Left ventricle myocardium inferior (tissue), 1 donor: ENCODE measurements around the gene FOXR1. TPM values are rescaled to one million over a fixed set of nuclear protein-coding genes. Genes with fewer than 3 reads are reported as not detected.

Experiments
- DNase-seq: peaks from one replicate; pipeline ENCODE4 v3.0.0-alpha.2; 2020
- H3K27ac ChIP-seq: fragments of 200-600 bp; replicated peaks from 2 replicates; pipeline ENCODE4 v1.8.0; 2021
- H3K27me3 ChIP-seq: fragments of 200-600 bp; 2 replicates; pipeline ENCODE4 v1.8.0; 2021; ENCODE audit warnings: low read depth
- H3K36me3 ChIP-seq: fragments of 200-600 bp; 2 replicates; pipeline ENCODE4 v1.8.0; 2021
- H3K4me1 ChIP-seq: fragments of 200-600 bp; 2 replicates; pipeline ENCODE4 v1.8.0; 2021
- H3K4me3 ChIP-seq: fragments of 200-600 bp; 2 replicates; pipeline ENCODE4 v1.8.0; 2021; ENCODE audit warnings: mild to moderate bottlenecking, moderate library complexity
- H3K9me3 ChIP-seq: fragments of 200-600 bp; replicated peaks from 2 replicates; pipeline ENCODE4 v1.8.0; 2021
- intact Hi-C: fragments of 100-400 bp; cut with micrococcal nuclease; formaldehyde crosslinking; loops from one replicate; pipeline ENCODE4 v1.11.0; 2022
- total RNA-seq: library from RNA; stranded (reverse); fragmentation: NEBNext Ultra II Directional; extraction: Animal tissue kit (Norgen Biotek cat#: 25700); gene quantifications from one replicate; pipeline ENCODE4 v1.2.1, GENCODE V29; 2021
- TF ChIP-seq, protein P1 (sequence below): fragments of 200-600 bp; IDR thresholded peaks from 2 replicates; pipeline ENCODE4 v1.8.0; 2021; ENCODE audit warnings: antibody characterized with exemption, mild to moderate bottlenecking, borderline replicate concordance
- donor health status: DM: no; HTN: yes; CAD: no; lungs with severe emphysema.

Gene FOXR1
- total RNA-seq, 1 donor from 2014 or later, result not detected

DNA sequence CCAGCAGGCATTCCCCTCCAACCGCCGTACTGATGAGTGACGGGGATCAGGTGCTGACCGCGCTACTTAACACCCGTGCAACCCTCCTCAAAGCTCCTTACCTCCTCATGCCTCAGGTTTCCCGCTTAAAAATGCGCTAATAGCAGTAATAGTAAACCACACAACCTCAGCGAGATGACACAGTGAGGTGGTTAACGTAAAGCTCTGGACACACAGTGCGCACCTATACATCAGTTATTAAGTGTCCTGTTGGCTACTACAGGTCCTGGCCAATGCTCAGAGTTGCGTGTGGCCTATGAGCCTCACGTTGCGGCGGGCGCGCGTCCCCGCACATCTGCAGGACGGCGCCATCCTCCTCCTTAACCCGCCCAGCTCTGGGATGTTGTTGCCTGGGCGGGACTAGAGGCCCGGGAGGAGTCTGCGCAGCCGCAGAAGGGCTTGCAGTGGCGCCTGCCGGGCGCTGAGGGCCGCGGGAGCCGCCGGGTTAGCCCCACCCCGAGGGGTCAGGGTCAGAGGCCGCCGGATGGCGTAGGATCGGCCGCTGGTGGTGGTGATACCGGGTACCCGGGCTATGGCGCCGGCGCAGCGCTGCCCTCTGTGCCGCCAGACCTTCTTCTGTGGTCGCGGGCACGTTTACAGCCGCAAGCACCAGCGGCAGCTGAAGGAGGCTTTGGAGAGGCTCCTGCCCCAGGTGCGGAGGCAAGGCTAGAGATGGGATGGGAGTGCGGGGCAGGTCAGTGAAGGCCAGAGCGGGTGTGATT, 26.2 kb downstream of the FOXR1 start, which contains the start of gene CENATAC:
Gene CENATAC, plus strand, starts transcription at position 512 of the 761 bp plus-strand sequence. Its CDS starts 60 bp downstream, at position 572.
- Histone ChIP-seq H3K4me3 (peak within 1 kb of the TSS; percentile 99), H3K36me3 (peaks cover 40% of the 10 kb centered on the region), H3K4me1 (peaks cover 36% of the 10 kb centered on the region), H3K27ac (peak within 1 kb of the TSS; percentile 90), H3K9me3 (no peaks in the 10 kb centered on the region), H3K27me3 (no peaks in the 10 kb centered on the region)
- DNase-seq, result peak; percentile 97
- TF ChIP-seq, protein P1, sequence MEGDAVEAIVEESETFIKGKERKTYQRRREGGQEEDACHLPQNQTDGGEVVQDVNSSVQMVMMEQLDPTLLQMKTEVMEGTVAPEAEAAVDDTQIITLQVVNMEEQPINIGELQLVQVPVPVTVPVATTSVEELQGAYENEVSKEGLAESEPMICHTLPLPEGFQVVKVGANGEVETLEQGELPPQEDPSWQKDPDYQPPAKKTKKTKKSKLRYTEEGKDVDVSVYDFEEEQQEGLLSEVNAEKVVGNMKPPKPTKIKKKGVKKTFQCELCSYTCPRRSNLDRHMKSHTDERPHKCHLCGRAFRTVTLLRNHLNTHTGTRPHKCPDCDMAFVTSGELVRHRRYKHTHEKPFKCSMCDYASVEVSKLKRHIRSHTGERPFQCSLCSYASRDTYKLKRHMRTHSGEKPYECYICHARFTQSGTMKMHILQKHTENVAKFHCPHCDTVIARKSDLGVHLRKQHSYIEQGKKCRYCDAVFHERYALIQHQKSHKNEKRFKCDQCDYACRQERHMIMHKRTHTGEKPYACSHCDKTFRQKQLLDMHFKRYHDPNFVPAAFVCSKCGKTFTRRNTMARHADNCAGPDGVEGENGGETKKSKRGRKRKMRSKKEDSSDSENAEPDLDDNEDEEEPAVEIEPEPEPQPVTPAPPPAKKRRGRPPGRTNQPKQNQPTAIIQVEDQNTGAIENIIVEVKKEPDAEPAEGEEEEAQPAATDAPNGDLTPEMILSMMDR, result peak; percentile 28
- intact Hi-C loops, result no loop called here

DNA sequence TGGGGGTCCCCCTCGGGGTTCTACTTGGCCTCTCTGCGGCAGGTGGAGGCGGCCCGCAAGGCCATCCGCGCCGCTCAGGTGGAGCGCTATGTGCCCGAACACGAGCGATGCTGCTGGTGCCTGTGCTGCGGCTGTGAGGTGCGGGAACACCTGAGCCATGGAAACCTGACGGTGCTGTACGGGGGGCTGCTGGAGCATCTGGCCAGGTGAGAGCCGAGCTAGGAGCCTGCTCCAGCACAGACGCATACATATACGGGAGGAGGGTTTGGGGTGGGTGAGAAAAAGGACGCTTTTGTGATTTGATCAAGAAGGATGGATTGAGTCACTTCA, 26.8 kb downstream of the FOXR1 start:
- intact Hi-C loops, result no loop called here
- Histone ChIP-seq H3K36me3 (peaks cover 45% of the 10 kb centered on the region), H3K9me3 (no peaks in the 10 kb centered on the region), H3K27ac (peak overlapping the region; percentile 90), H3K4me3 (peak overlapping the region; percentile 99), H3K27me3 (no peaks in the 10 kb centered on the region), H3K4me1 (peaks cover 36% of the 10 kb centered on the region)
- TF ChIP-seq, protein P1, result no peak
- DNase-seq, result no peak

DNA sequence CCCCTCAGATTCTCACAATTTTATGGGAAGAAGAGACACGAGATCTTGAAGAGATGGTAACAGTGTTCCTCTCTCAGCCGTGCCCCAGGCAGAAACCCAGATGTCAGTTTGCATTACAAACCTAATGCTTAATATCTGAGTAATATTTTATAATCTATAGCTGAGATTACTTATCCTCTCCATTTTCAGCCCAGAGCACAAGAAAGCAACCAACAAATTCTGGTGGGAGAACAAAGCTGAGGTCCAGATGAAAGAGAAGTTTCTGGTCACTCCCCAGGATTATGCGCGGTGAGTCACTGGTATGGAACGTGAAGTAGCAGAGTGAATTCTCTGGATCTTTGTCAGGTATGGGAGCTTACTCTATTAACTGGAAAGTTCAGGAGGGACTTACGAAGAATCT, 27.3 kb downstream of the FOXR1 start:
- DNase-seq, result no peak
- Histone ChIP-seq H3K36me3 (peaks cover 50% of the 10 kb centered on the region), H3K9me3 (no peaks in the 10 kb centered on the region), H3K4me3 (peak overlapping the region; percentile 99), H3K27ac (peak overlapping the region; percentile 90), H3K4me1 (peaks cover 36% of the 10 kb centered on the region), H3K27me3 (no peaks in the 10 kb centered on the region)
- TF ChIP-seq, protein P1, result no peak
- intact Hi-C loops, result no loop called here

DNA sequence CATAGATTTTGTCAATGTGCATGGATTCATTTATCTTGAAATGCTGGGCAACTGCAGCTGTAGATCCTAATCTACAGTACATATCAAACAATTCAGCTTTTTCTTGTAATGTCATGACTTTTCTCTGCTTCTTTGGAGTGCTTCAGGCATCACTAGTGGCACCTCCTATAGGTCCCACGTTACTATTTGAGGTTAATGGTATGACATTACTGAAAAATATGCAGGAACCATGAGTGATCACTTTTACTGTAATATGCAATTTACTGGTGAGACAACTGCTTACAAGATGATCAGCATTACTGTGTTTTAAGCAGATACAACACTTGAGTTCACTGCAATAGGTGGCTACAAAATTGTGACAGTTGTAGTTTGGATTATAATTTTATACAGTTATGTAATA, 29.3 kb downstream of the FOXR1 start:
- H3K27me3 ChIP-seq, result no peaks in the 10 kb centered on the region
- intact Hi-C loops, result no loop called here
- no peak for DNase-seq
- H3K4me1 ChIP-seq, result peaks cover 36% of the 10 kb centered on the region
- no peak overlapping the region for H3K27ac ChIP-seq
- TF ChIP-seq, protein P1, result no peak
- peaks cover 71% of the 10 kb centered on the region for H3K36me3 ChIP-seq
- H3K4me3 ChIP-seq, result no peak overlapping the region
- H3K9me3 ChIP-seq, result no peaks in the 10 kb centered on the region

DNA sequence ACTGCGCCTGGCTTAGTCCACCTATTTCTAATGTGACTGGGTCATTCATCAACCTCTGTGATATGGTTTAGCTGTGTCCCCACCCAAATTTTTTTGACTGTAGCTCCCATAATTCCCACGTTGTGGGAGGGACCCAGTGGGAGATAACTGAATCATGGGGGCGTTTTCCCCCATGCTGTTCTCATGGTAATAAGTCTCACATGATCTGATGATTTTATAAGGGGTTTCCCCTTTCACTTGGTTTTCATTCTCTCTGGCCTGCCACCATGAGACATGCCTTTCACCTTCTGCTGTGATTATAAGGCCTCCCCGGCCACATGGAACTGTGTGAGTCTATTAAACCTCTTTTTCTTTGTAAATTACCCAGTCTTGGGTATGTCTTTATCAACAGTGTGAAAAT, 35.1 kb downstream of the FOXR1 start:
- intact Hi-C loops, result no loop called here
- Histone ChIP-seq H3K27me3 (no peaks in the 10 kb centered on the region), H3K9me3 (no peaks in the 10 kb centered on the region), H3K36me3 (peaks cover 90% of the 10 kb centered on the region), H3K4me1 (peaks cover 11% of the 10 kb centered on the region), H3K4me3 (no peak overlapping the region), H3K27ac (no peak overlapping the region)
- no peak for DNase-seq
- TF ChIP-seq, protein P1, result no peak
